Transverse colon (tissue), 4 donors: ENCODE data around the gene SIPA1L2. TPM values are rescaled to one million over a fixed set of nuclear protein-coding genes. Genes with fewer than 3 reads are reported as not detected.

Experiments
- DNase-seq: peaks from one replicate; pipeline ENCODE4 v3.0.0-alpha.2; 2019
- H3K27ac ChIP-seq, 4 donors: fragments of 200-600 bp; sonication (generic); 2 replicates each; pipeline ENCODE4 v1.5.1; 2016 to 2018; ENCODE audit warnings: inconsistent platforms in 4 of 4
- H3K27me3 ChIP-seq: fragments of 200-600 bp; sonication (generic); 2 replicates; pipeline ENCODE4 v1.5.1; 2017; ENCODE audit warnings: inconsistent platforms
- H3K36me3 ChIP-seq, 4 donors: fragments of 200-600 bp; sonication (generic); 2 replicates each; pipeline ENCODE4 v1.5.1; 2017 to 2019; ENCODE audit warnings: inconsistent platforms in 4 of 4
- H3K4me1 ChIP-seq, 4 donors: fragments of 200-600 bp; sonication (generic); 2 replicates each; pipeline ENCODE4 v1.5.1; 2017 to 2020; ENCODE audit warnings: inconsistent platforms in 4 of 4
- H3K4me3 ChIP-seq, 4 donors: fragments of 200-600 bp; sonication (generic); 1 replicate in 1 of 4; 2 replicates in 3 of 4; pipeline versions ENCODE4 v1.5.1 to v1.6.1; 2017 to 2019; ENCODE audit warnings: inconsistent platforms in 4 of 4
- H3K9me3 ChIP-seq, 2 donors: fragments of 200-600 bp; sonication (generic); 2 replicates each; pipeline ENCODE4 v1.5.1; 2017 to 2019; ENCODE audit warnings: inconsistent platforms in 2 of 2
- CTCF ChIP-seq, 5 experiments: fragments of 200-600 bp in 3 of 5; fragments of 450-650 bp in 2 of 5; sonication (generic) in 3 of 5; IDR thresholded peaks; 1 replicate in 2 of 5; 2 replicates in 3 of 5; pipeline ENCODE4 v1.5.1; 2016 to 2017; ENCODE audit warnings: antibody characterized with exemption in 5 of 5, inconsistent platforms in 3 of 5, mild to moderate bottlenecking in 2 of 5, moderate library complexity in 1 of 5
- EP300 ChIP-seq: sonication (generic); formaldehyde crosslinking; IDR thresholded peaks from one replicate; pipeline ENCODE4 v1.6.1; 2017; ENCODE audit warnings: antibody characterized with exemption, low read depth
- POLR2A ChIP-seq: fragments of 450-650 bp; IDR thresholded peaks from one replicate; pipeline ENCODE4 v1.6.1; 2016; ENCODE audit warnings: antibody characterized with exemption, mild to moderate bottlenecking, moderate library complexity
- POLR2AphosphoS5 ChIP-seq, 3 donors: sonication (generic); formaldehyde crosslinking; IDR thresholded peaks; one replicate each; pipeline ENCODE4 v1.6.1; 2016; ENCODE audit warnings: antibody characterized with exemption in 3 of 3
- WGBS, 2 donors: methylation state at CpG; one replicate each; pipeline ENCODE4 v1.1.5; 2018; ENCODE audit warnings: low coverage in 1 of 2; 5-methylcytosine and 5-hydroxymethylcytosine counted together
- in situ Hi-C, 4 donors: fragments of 200-750 bp; cut with MboI; loops; one replicate each; pipeline versions ENCODE4 v1.15.0 to v1.15.1; 2017; ENCODE audit warnings: low sequenced_read_pairs in 3 of 4, low pct_ligation_motif_present in 1 of 4, low pct_unique_long_range_greater_than_20kb in 1 of 4
- intact Hi-C: fragments of 100-400 bp; cut with DNase I; formaldehyde crosslinking; loops from one replicate; pipeline ENCODE4 v1.15.1; 2023; ENCODE audit warnings: low total_unique reads
- total RNA-seq, 4 donors: library from RNA; depleted of rRNA; stranded (reverse); fragments of >200 nt; gene quantifications; one replicate each; pipeline ENCODE4 v1.1.0, GENCODE V29; 2016

SIPA1L2 gene
- total RNA-seq, 4 donors from 2014 or later: 63.0 to 144 (median 97.8) TPM

GRCh38 chr1:232667094-232667777, 37.3 kb upstream of the SIPA1L2 start:
- Histone ChIP-seq H3K4me3 (no peak overlapping the region), H3K36me3 (no peaks in the 10 kb centered on the region), H3K27me3 (no peaks in the 10 kb centered on the region), H3K4me1 (peaks cover 0 to 6% (median 0%) of the 10 kb centered on the region in 4 donors), H3K27ac (no peak overlapping the region), H3K9me3 (no peaks in the 10 kb centered on the region)
- 38 to 41% methylated on average over 3 of the region's 3 CpGs for WGBS, 2 donors
- intact Hi-C loops: no loop called here
- DNase-seq: no peak
- in situ Hi-C loops: no loop called here
- TF ChIP-seq EP300 (no peak), CTCF (IDR thresholded peaks at IDR 0.05) (no peak), POLR2AphosphoS5 (IDR thresholded peaks at IDR 0.05) (no peak), POLR2A (no peak)

GRCh38 chr1:232664844-232665777, 35.2 kb upstream of the SIPA1L2 start:
- H3K4me3 ChIP-seq: no peak overlapping the region

GRCh38 chr1:232662910-232663309, 33.0 kb upstream of the SIPA1L2 start:
- in situ Hi-C loops: no loop called here
- no peak for DNase-seq
- Histone ChIP-seq H3K4me3 (no peak overlapping the region), H3K36me3 (no peaks in the 10 kb centered on the region), H3K4me1 (peaks cover 0 to 6% (median 0%) of the 10 kb centered on the region in 4 donors), H3K9me3 (no peaks in the 10 kb centered on the region), H3K27ac (no peak overlapping the region), H3K27me3 (no peaks in the 10 kb centered on the region)
- 60 to 79% methylated on average over 4 to 7 of the region's 7 CpGs for WGBS, 2 donors
- TF ChIP-seq CTCF (IDR thresholded peaks at IDR 0.05): no peak
- no peak for TF ChIP-seq POLR2A
- no peak for TF ChIP-seq POLR2AphosphoS5 (IDR thresholded peaks at IDR 0.05)
- no peak for TF ChIP-seq EP300
- intact Hi-C loops: no loop called here

More at GRCh38 chr1:232664844-232665777, 35.2 kb upstream of the SIPA1L2 start:
- no peak for DNase-seq
- in situ Hi-C loops: no loop called here
- intact Hi-C loops: no loop called here
- H3K36me3 ChIP-seq: no peaks in the 10 kb centered on the region
- no peaks in the 10 kb centered on the region for H3K27me3 ChIP-seq
- peaks cover 0 to 6% (median 0%) of the 10 kb centered on the region in 4 donors for H3K4me1 ChIP-seq
- no peaks in the 10 kb centered on the region for H3K9me3 ChIP-seq
- no peak for TF ChIP-seq POLR2A
- TF ChIP-seq EP300: no peak
- TF ChIP-seq POLR2AphosphoS5 (IDR thresholded peaks at IDR 0.05): no peak
- no peak for TF ChIP-seq CTCF (IDR thresholded peaks at IDR 0.05)
- no peak overlapping the region for H3K27ac ChIP-seq
- WGBS, 2 donors: 85 to 91% methylated on average over 3 of the region's 3 CpGs

- TF ChIP-seq EP300: no peak
- no peak for TF ChIP-seq POLR2A
- TF ChIP-seq POLR2AphosphoS5 (IDR thresholded peaks at IDR 0.05): no peak
- 40 to 68% methylated on average over 1 to 2 of the region's 2 CpGs for WGBS, 2 donors
- H3K27me3 ChIP-seq: no peaks in the 10 kb centered on the region
- H3K4me1 ChIP-seq: no peaks in the 10 kb centered on the region
- H3K36me3 ChIP-seq: no peaks in the 10 kb centered on the region
- H3K27ac ChIP-seq: no peak overlapping the region
- in situ Hi-C loops (no loop called here), intact Hi-C loops (no loop called here)
- H3K4me3 ChIP-seq: no peak overlapping the region
- no peak for DNase-seq
- no peaks in the 10 kb centered on the region for H3K9me3 ChIP-seq
These were observed 28.5 kb upstream of the SIPA1L2 start for GRCh38 chr1:232658386-232658785.
